Colonic mucosa (tissue), 4 donors: ENCODE data around the gene TLE2. TPM values are rescaled to one million over a fixed set of nuclear protein-coding genes. Genes with fewer than 3 reads are reported as not detected.

ENCODE experiments used
- DNase-seq: peaks from one replicate; pipeline ENCODE4 v3.0.0-alpha.2; 2020
- H3K27ac ChIP-seq: fragments of 200-600 bp; one replicate; pipeline ENCODE4 v1.8.0; 2021
- H3K27me3 ChIP-seq: fragments of 200-600 bp; one replicate; pipeline ENCODE4 v1.8.0; 2021
- H3K36me3 ChIP-seq: fragments of 200-600 bp; one replicate; pipeline ENCODE4 v1.8.0; 2021
- H3K4me1 ChIP-seq: fragments of 200-600 bp; one replicate; pipeline ENCODE4 v1.8.0; 2021; ENCODE audit warnings: mild to moderate bottlenecking
- H3K4me3 ChIP-seq: fragments of 200-600 bp; one replicate; pipeline ENCODE4 v1.8.0; 2021
- H3K9ac ChIP-seq, 2 donors: one replicate each; pipeline ENCODE4 v1.7.0; 2013; ENCODE audit warnings: control low read depth in 2 of 2, low read depth in 2 of 2, low read length in 2 of 2
- H3K9me3 ChIP-seq: fragments of 200-600 bp; one replicate; pipeline ENCODE4 v1.8.0; 2021
- CTCF ChIP-seq: fragments of 200-600 bp; IDR thresholded peaks from one replicate; pipeline ENCODE4 v1.8.0; 2022; ENCODE audit warnings: antibody characterized with exemption, mild to moderate bottlenecking
- intact Hi-C: fragments of 100-400 bp; cut with DNase I; formaldehyde crosslinking; loops from one replicate; pipeline ENCODE4 v1.14.1; 2022
- total RNA-seq, 2 donors: library from RNA; stranded (reverse); fragmentation: NEBNext Ultra II Directional in 1 of 2; extraction: Animal tissue kit (Norgen Biotek cat#: 25700) in 1 of 2; gene quantifications; one replicate each; pipeline ENCODE4 v1.2.1, GENCODE V29; 2021
- donor health status: healthy.
- donor health status: DM: no; HTN: no; CAD: no.
- donor health status: DM: no; HTN: no; CAD: no.

TLE2 gene
- total RNA-seq, 2 donors from 2014 or later: 42.8 to 52.4 TPM

GRCh38 chr19:3062165-3063105 lies 33.4 kb upstream of the TLE2 start, which contains the start of gene TLE5:
TSS of gene TLE5 (minus strand) at chr19:3062495. CDS start at chr19:3062200, 295 bp downstream.
- no peaks in the 10 kb centered on the region for H3K9me3 ChIP-seq
- H3K4me1 ChIP-seq: no peaks in the 10 kb centered on the region
- no peak for TF ChIP-seq CTCF
- DNase-seq: peak; percentile 70
- H3K27ac ChIP-seq: peak within 1 kb of the TSS; percentile 92
- H3K27me3 ChIP-seq: no peaks in the 10 kb centered on the region
- intact Hi-C loops: loop anchor here (5.0 kb wide), 1 partner anchor 85 kb away; the partner anchor contains the start of gene TLE6
- H3K9ac ChIP-seq: peak within 1 kb of the TSS; percentile 78 to 85
- H3K4me3 ChIP-seq: peak within 1 kb of the TSS; percentile 46
- peaks cover 5% of the 10 kb centered on the region for H3K36me3 ChIP-seq

GRCh38 chr19:3061182-3062161 lies 32.4 kb upstream of the TLE2 start:
- DNase-seq: peak; percentile 67
- intact Hi-C loops: loop anchor here (5.0 kb wide), 1 partner anchor 84 kb away; the partner anchor contains the start of gene TLE6
- peak overlapping the region; percentile 78 to 85 for H3K9ac ChIP-seq
- peaks cover 5% of the 10 kb centered on the region for H3K36me3 ChIP-seq
- peak overlapping the region; percentile 46 for H3K4me3 ChIP-seq
- H3K4me1 ChIP-seq: no peaks in the 10 kb centered on the region
- peak overlapping the region; percentile 81 for H3K27ac ChIP-seq
- TF ChIP-seq CTCF: peak; percentile 26
- H3K9me3 ChIP-seq: no peaks in the 10 kb centered on the region
- no peaks in the 10 kb centered on the region for H3K27me3 ChIP-seq

GRCh38 chr19:3060857-3061181 lies 31.7 kb upstream of the TLE2 start:
- Histone ChIP-seq H3K9me3 (no peaks in the 10 kb centered on the region), H3K9ac (peak overlapping the region; percentile 78 to 85), H3K27ac (peak overlapping the region; percentile 81), H3K36me3 (peaks cover 5% of the 10 kb centered on the region), H3K27me3 (no peaks in the 10 kb centered on the region), H3K4me3 (peak overlapping the region; percentile 46), H3K4me1 (no peaks in the 10 kb centered on the region)
- DNase-seq: no peak
- no peak for TF ChIP-seq CTCF
- intact Hi-C loops: loop anchor here (5.0 kb wide), 1 partner anchor 84 kb away; the partner anchor contains the start of gene TLE6

GRCh38 chr19:3059653-3060052 lies 30.6 kb upstream of the TLE2 start:
- Histone ChIP-seq H3K4me3 (no peak overlapping the region), H3K9ac (no peak overlapping the region), H3K9me3 (no peaks in the 10 kb centered on the region), H3K27me3 (no peaks in the 10 kb centered on the region), H3K27ac (peak overlapping the region; percentile 81), H3K36me3 (peaks cover 11% of the 10 kb centered on the region), H3K4me1 (no peaks in the 10 kb centered on the region)
- intact Hi-C loops: loop anchor here (5.0 kb wide), 1 partner anchor 82 kb away; the partner anchor contains the start of gene TLE6
- no peak for DNase-seq
- TF ChIP-seq CTCF: no peak

- DNase-seq: no peak
- H3K27ac ChIP-seq: no peak overlapping the region
- peak overlapping the region in 1 of 2 donors; percentile 12 for H3K9ac ChIP-seq
- no peaks in the 10 kb centered on the region for H3K4me1 ChIP-seq
- H3K9me3 ChIP-seq: no peaks in the 10 kb centered on the region
- no peaks in the 10 kb centered on the region for H3K27me3 ChIP-seq
- TF ChIP-seq CTCF: no peak
- intact Hi-C loops: no loop called here
- H3K4me3 ChIP-seq: no peak overlapping the region
- peaks cover 11% of the 10 kb centered on the region for H3K36me3 ChIP-seq
These were observed 29.8 kb upstream of the TLE2 start for GRCh38 chr19:3058821-3059314.
